ENCODE data around the gene DNAI7. TPM values are rescaled to one million over a fixed set of nuclear protein-coding genes. Genes with fewer than 3 reads are reported as not detected.

Gene DNAI7
- total RNA-seq, 1 experiment from 2014 or later: 0.60 TPM

- DNase-seq (ENCODE audit: low spot score): no peak
Measured at GRCh38 chr12:25186038-25186787, 8.7 kb downstream of the DNAI7 start.

DNA sequence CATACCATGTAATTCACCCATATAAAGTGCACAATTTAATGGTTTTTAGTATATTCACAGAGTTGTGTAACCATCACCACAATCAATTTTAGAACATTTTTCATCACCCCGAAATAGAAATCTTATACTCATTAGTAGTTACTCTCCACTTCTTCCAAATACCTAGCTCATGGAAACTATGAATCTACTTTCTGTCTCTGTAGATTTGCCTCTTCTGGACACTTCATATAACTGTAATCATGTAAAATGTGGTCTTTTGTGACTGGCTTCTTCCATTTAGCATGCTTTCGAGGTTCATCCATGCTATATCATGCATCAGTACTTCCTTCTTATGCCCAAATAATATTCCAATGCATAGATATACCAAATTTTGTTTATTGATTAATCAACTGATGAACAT lies 10.8 kb downstream of the DNAI7 start:
- DNase-seq (ENCODE audit: low spot score): no peak

DNA sequence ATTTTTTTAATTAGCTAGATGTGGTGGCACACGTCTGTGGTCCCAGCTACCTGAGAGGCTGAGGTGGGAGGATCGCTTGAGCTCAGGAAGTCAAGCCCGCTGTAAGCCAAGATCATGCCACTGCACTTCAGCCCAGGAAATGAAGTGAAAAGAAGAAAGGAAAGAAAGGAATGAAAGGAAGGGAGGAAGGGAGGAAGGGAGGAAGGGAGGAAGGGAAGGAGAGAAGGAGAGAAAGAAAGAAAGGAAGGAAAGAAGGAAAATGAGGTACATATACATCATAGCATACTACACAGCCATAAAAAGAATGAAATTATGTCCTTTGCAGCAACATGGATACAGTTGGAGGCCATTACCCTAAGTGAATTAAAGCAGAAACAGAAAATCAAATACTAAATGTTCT lies 12.2 kb downstream of the DNAI7 start:
- no peak for DNase-seq (ENCODE audit: low spot score)

DNA sequence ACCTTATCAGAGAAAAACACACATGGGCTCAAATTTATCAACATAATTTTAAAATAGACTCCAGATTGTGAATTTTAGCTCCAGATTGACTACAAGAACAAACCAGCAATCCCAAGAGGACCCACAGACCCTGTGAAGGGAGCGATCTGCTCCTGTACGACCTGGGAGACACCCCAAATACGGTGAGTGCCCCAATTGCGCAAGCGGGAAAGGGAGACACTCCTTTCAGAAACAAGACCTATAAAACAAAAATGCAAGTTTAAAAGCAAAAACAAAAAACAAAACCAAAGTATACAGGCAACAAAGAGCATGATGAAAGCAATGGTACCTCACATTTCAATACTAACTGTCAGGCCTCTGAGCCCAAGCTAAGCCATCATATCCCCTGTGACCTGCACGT lies 32.1 kb downstream of the DNAI7 start:
- DNase-seq (ENCODE audit: low spot score): no peak

- DNase-seq (ENCODE audit: low spot score): no peak
Measured at GRCh38 chr12:25156061-25156460, 38.9 kb downstream of the DNAI7 start.

GRCh38 chr12:25155022-25155576 lies 39.9 kb downstream of the DNAI7 start:
- DNase-seq (ENCODE audit: low spot score): peak; percentile 27

DNA sequence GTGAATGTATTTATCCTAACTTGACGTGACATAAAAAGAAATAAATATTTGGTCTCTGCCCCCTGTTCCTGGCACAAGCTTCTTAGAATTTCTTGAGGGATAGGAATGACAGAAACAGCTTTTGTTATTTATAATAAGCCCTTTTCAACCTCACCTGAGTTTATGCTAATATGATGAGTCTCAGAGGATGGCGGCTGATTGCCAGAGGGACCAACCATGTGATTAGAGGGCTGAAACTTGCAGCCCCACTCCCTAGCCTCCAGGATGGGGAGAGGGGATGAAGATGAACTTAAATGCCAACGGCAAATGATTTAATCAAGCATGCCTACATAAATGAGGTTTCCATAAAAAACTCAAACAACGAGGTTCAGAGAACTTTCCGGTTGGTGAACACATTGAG lies 42.9 kb downstream of the DNAI7 start:
- DNase-seq (ENCODE audit: low spot score): no peak

- peak; percentile 98 for DNase-seq (ENCODE audit: low spot score)
Measured at GRCh38 chr12:25151476-25151875, 43.5 kb downstream of the DNAI7 start.

DNA sequence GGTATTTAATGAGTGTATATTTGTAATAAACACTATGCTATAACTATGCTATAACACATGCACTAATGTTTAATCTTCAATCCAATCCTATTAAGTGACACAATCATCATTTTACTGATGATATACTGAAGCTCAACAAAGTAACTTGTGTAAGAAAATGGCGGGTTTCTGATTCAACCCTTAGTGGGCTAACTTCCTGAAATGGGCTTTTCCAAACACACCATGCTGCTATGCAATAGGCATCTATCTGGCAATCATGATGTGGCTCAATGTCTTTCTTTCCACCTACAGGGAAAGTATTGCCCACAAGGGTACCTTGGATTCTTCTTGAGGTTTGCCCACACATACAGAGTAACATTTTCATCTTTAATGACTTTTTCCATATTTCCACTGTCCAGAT lies 48.3 kb downstream of the DNAI7 start:
- DNase-seq (ENCODE audit: low spot score): no peak

DNA sequence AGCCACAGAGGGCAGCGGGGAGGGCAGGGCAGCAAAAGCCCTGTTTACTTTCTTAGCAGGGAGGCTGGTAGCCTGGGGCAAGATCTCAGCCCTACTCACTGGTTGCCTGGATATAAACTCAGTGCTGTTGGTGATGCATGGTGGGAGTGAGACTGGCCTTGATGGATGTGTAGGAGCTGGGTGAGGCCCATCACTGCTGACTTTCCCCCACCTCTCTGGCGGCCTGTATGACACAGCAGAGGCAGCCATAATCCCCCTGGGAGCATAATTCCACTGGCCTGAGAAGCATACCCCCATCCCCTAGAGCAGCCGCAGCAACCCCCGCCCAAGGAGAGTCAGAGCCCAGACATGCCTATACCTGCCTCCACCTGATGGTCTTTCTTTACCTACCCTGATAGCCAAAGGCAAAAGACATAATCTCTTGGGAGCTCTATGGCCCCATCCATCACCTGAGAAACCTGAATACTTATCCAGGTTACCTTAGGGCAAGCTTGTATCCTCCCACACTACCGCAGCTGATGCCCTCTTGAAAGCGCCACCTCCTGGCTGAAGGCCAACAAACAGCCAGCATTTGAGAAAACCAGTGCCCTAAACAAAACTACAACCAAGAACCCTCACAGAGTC lies 59.3 kb downstream of the DNAI7 start:
- no peak for DNase-seq (ENCODE audit: low spot score)

DNA sequence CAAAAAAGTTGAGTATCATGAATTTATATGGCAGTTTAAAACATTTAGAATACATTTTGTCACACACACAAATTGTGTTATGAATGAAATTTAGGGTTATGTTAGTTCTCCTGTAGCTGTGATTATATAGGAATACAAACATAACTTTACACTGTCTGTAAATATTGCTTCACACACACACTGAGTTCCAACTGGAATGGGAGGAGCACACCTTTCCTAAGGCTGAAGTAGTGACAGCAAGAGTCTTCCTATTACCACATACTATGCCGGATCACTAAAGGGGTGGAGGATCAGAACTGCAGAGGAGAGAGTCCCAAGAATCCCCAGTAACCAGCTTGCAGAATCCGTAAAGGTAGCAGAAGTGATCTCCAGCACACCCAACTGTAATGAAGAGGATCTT lies 63.7 kb downstream of the DNAI7 start:
- DNase-seq (ENCODE audit: low spot score): no peak

GRCh38 chr12:25130741-25131188 lies 64.2 kb downstream of the DNAI7 start:
- DNase-seq (ENCODE audit: low spot score): no peak

GRCh38 chr12:25126746-25127145 lies 68.2 kb downstream of the DNAI7 start:
- no peak for DNase-seq (ENCODE audit: low spot score)

GRCh38 chr12:25126101-25126500 lies 68.9 kb downstream of the DNAI7 start:
- DNase-seq (ENCODE audit: low spot score): no peak

- DNase-seq (ENCODE audit: low spot score): no peak
Measured at GRCh38 chr12:25124493-25124892, 70.5 kb downstream of the DNAI7 start.

- no peak for DNase-seq (ENCODE audit: low spot score)
Measured at GRCh38 chr12:25123126-25123525, 71.8 kb downstream of the DNAI7 start.

DNA sequence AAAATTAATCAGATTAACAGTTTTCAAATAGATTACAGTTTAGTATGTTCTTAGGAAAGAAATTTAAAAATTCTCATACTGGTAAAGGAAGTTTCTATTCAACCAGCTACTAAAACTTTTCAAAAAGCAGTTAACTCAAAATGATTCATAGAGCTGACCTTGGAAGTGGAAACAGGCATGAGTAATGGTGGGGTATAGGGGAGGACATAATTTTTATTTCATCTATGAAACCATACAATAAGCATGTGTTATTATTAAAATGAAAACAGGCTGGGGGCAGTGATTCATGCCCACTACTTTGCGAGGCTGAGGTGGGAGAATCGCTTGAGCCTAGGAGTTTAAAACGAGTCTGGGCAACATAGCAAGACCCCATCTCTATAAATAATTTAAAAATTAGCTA lies 73.0 kb downstream of the DNAI7 start:
- no peak for DNase-seq (ENCODE audit: low spot score)

- no peak for DNase-seq (ENCODE audit: low spot score)
Measured at GRCh38 chr12:25121110-25121509, 73.8 kb downstream of the DNAI7 start.

- no peak for DNase-seq (ENCODE audit: low spot score)
Measured at GRCh38 chr12:25119020-25119419, 75.9 kb downstream of the DNAI7 start.

GRCh38 chr12:25115677-25116076 lies 79.3 kb downstream of the DNAI7 start:
- no peak for DNase-seq (ENCODE audit: low spot score)

DNA sequence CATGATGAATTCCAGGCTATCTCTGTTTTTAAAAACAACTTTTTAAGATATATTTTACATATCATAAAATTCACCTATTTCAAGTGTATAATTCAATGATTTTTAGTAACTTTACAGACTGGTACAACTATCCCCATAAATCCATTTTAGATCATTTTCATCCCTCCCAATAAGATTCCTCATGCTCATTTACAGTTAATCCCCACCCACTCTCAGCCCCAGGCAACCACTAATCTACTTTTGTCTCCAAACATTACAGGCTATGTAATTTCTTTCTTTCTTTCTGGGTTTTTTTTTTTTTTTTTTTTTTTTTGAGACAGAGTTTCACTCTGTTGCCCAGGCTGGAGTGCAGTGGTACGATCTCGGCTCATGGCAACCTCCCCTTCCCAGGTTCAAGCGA lies 81.3 kb downstream of the DNAI7 start:
- DNase-seq (ENCODE audit: low spot score): no peak

DNA sequence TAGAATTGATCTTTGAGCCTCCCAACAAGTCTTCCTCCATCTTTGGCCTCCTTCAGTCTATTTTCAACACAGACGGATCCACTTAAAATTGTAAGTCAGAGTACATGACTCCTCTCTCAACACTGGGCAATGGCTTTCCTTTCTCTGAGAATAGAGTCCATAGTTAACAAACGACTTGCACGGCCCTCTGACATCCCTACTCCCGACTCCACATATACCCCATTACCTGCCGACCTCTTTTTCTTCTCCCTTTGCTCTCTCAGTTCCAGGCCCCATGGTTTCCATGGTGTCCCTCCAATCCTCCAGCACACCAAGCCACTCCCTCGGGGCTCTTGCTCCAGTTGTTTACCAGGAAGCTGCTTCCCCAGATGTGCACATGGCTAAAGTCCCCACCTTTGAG lies 84.7 kb downstream of the DNAI7 start:
- no peak for DNase-seq (ENCODE audit: low spot score)

DNA sequence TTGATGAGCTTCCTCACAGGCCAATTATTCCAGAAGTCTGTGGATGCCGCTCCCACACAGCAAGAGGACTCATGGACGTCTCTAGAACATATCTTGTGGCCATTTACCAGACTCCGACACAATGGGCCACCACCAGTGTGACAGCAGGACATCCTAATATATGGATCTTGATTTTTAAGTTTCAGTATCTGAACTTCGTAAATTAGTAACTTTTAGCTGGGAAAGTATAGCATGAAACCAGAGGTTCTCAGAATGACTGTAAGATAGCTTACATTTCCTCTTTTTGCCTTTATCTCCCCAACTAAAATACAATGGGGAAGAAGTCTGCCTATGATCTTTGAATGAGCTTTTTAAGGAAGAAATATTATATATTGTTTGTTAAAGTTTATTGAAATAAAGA lies 87.0 kb downstream of the DNAI7 start:
- no peak for DNase-seq (ENCODE audit: low spot score)

Measured in H4 (cell line).